DMS53 treated with DMSO at 0.1 percent for 48 hours (cell line): ENCODE results near the gene MRM2.
"Not testable (repeated sequence)": the region's sequence is repeated elsewhere in the genome, so short reads cannot be mapped to it uniquely, and the experiment has no call there.

Source experiments
- DNase-seq: peaks from one replicate; lab custom pipeline; 2025; ENCODE audit not compliant: unreplicated experiment; lab: John Stamatoyannopoulos, UW

Gene MRM2

GRCh38 chr7:2269089-2269990 lies 27.3 kb upstream of the MRM2 start:
- not testable (repeated sequence) for DNase-seq

DNA sequence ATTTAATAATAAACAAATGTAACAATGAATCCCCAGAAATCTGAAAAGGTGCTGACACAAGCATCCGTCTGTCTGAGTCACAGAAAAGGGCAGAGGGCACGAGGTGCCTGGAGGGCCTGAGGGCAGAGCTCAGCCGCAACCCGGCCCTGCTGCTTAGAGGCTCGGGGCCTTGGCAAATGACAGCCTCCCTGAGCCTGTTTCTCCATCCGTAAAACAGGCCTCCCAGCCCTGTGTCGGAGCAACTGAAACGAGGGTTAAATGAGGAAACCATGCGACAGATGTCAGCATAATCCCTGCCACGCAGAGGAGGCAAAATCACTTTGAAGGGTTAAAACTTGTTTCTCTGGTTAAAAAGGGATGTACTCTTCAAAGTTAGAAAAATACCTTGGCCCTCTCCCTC lies 24.9 kb upstream of the MRM2 start:
- no peak for DNase-seq

GRCh38 chr7:2264158-2264557 lies 22.2 kb upstream of the MRM2 start:
- no peak for DNase-seq

DNA sequence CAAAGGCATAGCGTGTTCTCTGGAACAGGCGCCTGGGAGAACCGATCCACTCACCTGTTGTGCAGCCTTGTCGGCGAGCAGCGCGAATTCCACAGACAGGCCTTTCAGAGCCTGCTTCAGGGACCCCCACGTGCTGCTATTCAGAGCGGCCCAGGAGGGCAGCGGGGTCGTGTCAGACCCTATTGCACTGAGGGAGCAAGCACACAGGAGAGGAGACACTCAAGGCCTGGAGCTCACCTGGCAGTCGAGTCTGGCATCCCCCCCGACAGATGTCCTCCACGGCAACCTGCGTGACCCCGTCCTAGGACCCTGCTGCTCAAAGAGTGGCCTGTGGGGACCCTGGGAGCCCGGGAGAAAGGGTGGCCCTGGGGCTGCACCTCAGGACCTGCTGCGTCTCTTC lies 21.2 kb upstream of the MRM2 start:
- DNase-seq: no peak

DNA sequence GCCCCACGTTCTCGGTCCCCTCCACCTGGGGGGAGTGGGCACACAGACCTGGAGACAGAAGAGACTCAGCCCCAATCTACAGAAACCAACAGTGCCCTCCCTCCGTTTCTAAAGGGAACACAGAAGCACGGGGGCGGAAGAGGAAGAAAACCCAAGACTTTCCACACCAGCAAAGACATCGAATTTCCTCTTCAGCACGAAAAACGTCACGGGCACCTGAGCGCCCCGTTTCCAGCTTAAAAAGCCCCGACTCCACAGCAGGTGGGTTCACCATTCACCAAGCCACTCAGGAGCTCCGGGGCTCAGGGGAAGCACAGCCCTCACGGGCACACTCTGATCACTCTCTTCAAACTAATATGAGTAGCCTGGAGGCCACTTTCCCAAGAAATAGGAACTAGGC lies 19.6 kb upstream of the MRM2 start:
- DNase-seq: no peak

DNA sequence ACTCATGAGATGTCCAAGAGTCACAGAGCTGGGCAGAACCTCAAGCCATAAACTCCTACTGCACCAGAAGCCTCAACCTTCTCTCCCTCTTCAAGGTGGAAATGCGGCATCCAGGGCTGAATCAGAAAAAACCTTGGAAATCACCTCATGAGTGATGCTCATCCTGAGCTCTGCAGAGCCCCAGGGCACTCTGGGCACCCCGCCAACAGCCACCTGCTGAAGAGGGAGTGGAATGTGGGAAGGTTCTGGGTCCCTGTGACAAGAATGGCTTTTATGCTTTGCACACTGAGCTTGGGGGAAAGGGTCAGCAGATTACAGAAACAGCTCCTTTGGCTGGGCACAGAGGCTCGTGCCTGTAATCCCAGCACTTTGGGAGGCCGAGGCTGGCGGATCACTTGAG lies 18.8 kb upstream of the MRM2 start:
- no peak for DNase-seq

DNA sequence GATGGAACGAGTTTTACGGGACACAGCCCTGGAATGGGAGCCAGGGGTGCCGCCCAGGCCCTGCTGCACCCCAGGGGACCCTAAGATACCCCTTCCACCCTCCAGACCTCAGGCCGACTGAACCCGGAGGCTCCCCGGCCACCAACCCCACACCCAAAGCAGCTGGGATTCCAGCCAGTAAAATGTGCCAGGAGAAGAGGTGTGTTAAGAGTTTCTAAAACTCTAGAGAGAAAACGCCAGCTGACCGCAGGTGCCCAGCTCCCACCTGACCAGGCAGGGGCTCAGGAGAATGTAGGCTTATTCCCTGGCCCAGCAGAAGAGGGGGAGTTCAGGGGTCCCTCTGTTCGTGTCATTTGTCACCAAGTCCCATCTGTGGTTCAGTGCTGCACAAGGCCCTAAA lies 17.5 kb upstream of the MRM2 start:
- DNase-seq: no peak

- DNase-seq: no peak
Measured at GRCh38 chr7:2258661-2259365, 16.8 kb upstream of the MRM2 start.

DNA sequence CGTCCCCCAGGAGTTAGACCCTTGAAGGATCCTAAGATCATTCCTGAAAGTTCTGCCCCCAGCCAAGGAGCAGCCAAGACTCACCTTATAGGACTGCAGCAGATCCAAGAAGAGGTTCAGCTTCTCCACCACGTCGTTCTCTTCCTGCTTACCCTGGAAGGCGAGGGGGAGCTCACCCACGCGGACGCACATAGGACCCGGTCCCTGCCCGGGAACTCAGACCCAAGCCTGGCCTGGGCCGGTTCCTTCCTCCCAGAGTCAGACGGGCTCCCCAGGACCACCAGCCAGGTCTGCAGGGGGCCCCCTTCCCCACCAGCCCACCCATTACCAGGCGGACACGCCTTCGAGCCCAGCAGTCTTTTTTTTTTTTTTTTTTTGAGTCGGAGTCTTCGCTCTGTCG lies 15.6 kb upstream of the MRM2 start:
- DNase-seq: no peak

DNA sequence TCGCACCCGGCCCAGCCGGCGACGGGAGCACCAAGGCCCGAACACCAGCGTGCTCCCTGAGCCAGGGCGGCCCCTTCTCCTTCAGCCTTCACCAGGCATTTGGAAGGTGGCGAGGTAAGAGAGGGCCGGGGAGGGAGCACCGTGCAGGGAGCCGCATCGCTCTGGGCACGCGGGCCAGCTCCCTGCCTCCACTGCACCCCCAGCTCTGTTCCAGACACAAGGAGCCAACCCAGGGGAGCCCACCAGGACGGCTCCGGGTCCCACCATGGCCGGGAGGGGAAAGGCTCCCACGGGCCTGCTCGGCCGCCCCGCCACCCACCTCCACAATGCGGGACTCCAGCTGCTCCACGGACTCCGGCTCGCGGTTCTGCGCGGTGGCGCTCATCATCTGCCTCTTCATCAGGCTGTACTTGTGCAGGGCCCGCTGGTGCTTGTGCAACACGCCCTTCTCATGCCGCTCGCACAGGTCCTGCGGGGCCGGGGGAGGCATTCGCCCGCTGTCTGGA lies 15.1 kb upstream of the MRM2 start:
- DNase-seq: no peak

- DNase-seq: no peak
Measured at GRCh38 chr7:2256306-2257045, 14.5 kb upstream of the MRM2 start.

DNA sequence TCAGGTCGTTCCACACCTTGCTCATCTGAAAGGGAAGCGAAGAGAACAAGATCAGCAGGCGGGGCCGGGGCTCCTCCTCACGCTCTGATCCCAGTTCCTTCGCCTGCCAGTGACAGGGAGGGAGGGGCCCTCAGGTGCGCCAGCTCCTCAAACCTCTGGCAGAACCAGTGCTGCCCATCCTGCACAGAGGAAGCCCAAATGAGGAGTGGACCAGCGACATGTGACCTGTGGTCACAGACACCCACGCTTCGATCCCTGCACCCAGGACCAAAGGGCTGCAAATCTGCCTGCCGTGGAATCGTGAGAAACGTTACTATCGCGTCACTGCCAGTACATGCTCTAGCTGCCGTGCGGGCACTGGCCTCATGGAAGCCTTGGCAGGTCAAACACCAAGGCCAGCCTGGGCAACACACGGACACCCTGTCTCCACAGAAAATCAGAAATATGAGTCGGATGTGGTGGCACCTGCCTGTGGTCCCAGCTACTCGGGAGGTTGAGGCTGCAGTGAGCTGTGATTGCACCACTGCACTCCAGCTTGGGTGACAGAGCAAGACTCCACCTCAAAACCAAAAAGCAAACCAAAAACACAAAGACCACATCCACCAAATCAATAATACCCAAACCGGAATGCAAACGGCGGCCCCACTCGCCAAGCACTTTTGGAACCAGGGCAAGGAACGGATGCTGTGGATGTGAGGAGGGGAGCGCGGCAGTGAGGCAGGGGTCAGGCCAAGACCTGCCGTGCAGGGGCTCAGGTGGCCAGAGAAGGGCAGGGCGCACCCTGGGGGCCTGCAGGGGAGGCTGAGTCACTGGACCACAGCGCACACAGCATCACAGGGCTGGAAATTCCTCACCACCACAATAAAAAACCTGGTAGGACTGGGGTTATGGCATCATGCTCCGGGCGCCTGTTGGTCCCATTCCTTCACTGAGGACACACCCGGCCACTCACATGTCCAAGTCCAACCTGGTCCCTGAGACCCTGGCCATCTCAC lies 13.4 kb upstream of the MRM2 start:
- no peak for DNase-seq

DNA sequence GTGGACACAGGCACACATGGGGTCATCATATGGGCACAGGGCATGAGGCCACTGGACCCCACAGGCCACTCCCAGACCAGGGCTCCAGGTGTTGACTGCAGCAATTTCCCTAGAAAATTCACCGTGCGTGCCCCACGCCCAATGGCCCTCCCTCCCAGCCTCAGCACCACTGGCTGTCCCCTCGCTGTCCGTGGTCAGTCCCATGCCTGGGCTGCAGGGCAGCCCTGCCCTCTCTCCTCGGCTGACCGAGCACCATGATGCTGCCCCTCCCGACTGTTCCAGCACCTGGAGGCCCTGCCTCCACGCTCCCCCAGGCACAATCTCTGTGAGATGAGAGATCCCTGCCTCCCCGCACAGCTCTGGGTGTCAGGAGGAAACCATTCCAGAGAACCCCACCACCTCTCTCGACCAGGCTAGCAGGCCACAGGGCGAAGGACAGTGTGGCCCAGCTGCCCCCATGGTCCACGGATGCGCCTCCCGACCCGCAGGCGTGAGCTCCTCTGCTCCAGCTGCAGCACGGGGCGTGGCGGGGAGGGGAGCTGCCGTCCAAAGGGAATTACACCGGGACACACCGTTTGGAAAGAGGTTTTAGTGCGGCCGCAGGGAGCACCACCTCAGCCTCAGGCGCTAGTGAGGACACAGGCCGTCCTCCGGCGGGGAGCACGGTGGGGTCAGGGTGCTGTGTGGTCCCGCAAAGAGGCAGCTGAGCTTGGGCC lies 12.6 kb upstream of the MRM2 start:
- no peak for DNase-seq

GRCh38 chr7:2253525-2254244 lies 11.7 kb upstream of the MRM2 start:
- DNase-seq: no peak

- no peak for DNase-seq
Measured at GRCh38 chr7:2253021-2253420, 11.0 kb upstream of the MRM2 start.

GRCh38 chr7:2251841-2252771 lies 10.1 kb upstream of the MRM2 start:
- no peak for DNase-seq

- no peak for DNase-seq
Measured at GRCh38 chr7:2251381-2251780, 9.4 kb upstream of the MRM2 start.

DNA sequence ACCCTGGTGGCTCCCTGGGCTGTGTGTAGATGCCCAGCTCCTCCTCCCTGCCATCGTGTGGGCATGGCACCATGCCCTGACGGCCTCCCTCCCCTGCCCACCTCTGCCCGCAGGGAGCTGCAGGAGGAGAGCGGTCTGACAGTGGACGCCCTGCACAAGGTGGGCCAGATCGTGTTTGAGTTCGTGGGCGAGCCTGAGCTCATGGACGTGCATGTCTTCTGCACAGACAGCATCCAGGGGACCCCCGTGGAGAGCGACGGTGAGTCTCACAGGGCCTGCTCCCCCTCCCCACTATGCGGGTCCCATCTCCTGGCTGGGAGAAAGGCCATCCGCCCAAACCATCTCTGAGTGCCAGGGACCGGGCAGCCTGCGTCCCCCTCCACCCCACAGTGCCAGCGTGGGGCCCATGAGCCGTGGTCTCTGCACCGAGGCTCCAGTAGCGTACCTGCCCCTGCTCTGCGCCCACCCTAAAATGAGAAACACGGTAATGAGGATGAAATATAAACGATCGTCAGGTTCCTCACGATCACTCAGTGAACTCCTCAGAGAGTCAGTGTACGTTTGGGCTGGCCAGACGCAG lies 7.8 kb upstream of the MRM2 start:
- no peak for DNase-seq
